ENCODE data around the gene ELAVL2. TPM values are rescaled to one million over a fixed set of nuclear protein-coding genes. Genes with fewer than 3 reads are reported as not detected.
"Not testable (repeated sequence)": the region's sequence is repeated elsewhere in the genome, so short reads cannot be mapped to it uniquely, and the experiment has no call there.

The ELAVL2 gene
- total RNA-seq, 1 donor from 2014 or later = not detected

- no peak for DNase-seq (ENCODE audit: low spot score)
Measured at GRCh38 chr9:23725279-23725946, 100.6 kb downstream of the ELAVL2 start.

GRCh38 chr9:23723672-23724071, 102.4 kb downstream of the ELAVL2 start:
- no peak for DNase-seq (ENCODE audit: low spot score)

GRCh38 chr9:23723048-23723447, 103.0 kb downstream of the ELAVL2 start:
- not testable (repeated sequence) for DNase-seq (ENCODE audit: low spot score)

GRCh38 chr9:23721466-23721865, 104.6 kb downstream of the ELAVL2 start:
- DNase-seq (ENCODE audit: low spot score) = no peak

- DNase-seq (ENCODE audit: low spot score) = no peak
Measured at GRCh38 chr9:23717505-23717904, 108.5 kb downstream of the ELAVL2 start.

- DNase-seq (ENCODE audit: low spot score) = no peak
Measured at GRCh38 chr9:23707249-23707648, 118.8 kb downstream of the ELAVL2 start.

GRCh38 chr9:23702311-23702922, 123.6 kb downstream of the ELAVL2 start:
- DNase-seq (ENCODE audit: low spot score) = no peak

GRCh38 chr9:23701291-23701690, 124.7 kb downstream of the ELAVL2 start:
- DNase-seq (ENCODE audit: low spot score) = no peak

- DNase-seq (ENCODE audit: low spot score) = no peak
Measured at GRCh38 chr9:23700359-23700758, 125.7 kb downstream of the ELAVL2 start.

GRCh38 chr9:23698161-23698560, 127.9 kb downstream of the ELAVL2 start:
- DNase-seq (ENCODE audit: low spot score) = no peak

GRCh38 chr9:23695572-23695971, 130.5 kb downstream of the ELAVL2 start:
- no peak for DNase-seq (ENCODE audit: low spot score)

- DNase-seq (ENCODE audit: low spot score) = no peak
Measured at GRCh38 chr9:23693374-23693773, 132.7 kb downstream of the ELAVL2 start.

- no peak for DNase-seq (ENCODE audit: low spot score)
Measured at GRCh38 chr9:23686896-23687295, 139.1 kb downstream of the ELAVL2 start.

- no peak for DNase-seq (ENCODE audit: low spot score)
Measured at GRCh38 chr9:23686257-23686656, 139.8 kb downstream of the ELAVL2 start.

GRCh38 chr9:23683611-23684061, 142.4 kb downstream of the ELAVL2 start:
- no peak for DNase-seq (ENCODE audit: low spot score)

GRCh38 chr9:23682891-23683431, 143.1 kb downstream of the ELAVL2 start:
- no peak for DNase-seq (ENCODE audit: low spot score)

- DNase-seq (ENCODE audit: low spot score) = no peak
Measured at GRCh38 chr9:23682352-23682751, 143.7 kb downstream of the ELAVL2 start.

GRCh38 chr9:23677446-23677845, 148.6 kb downstream of the ELAVL2 start:
- no peak for DNase-seq (ENCODE audit: low spot score)

- DNase-seq (ENCODE audit: low spot score) = no peak
Measured at GRCh38 chr9:23674016-23674585, 151.9 kb downstream of the ELAVL2 start.

- DNase-seq (ENCODE audit: low spot score) = no peak
Measured at GRCh38 chr9:23672151-23672550, 153.9 kb downstream of the ELAVL2 start.

- DNase-seq (ENCODE audit: low spot score) = no peak
Measured at GRCh38 chr9:23669776-23670175, 156.3 kb downstream of the ELAVL2 start.

GRCh38 chr9:23665635-23666034, 160.4 kb downstream of the ELAVL2 start:
- DNase-seq (ENCODE audit: low spot score) = no peak
